SU-DHL-6 (cell line): ENCODE results near the gene PINK1.
"Not testable (repeated sequence)": the region's sequence is repeated elsewhere in the genome, so short reads cannot be mapped to it uniquely, and the experiment has no call there.

ENCODE experiments used
- H2AFZ ChIP-seq: fragments of 200-600 bp; sonication (generic); 2 replicates; pipeline ENCODE4 v1.6.1; 2014; ENCODE audit warnings: low read depth, mild to moderate bottlenecking, moderate library complexity, mixed read lengths, antibody characterized with exemption, low read length; ENCODE audit not compliant: severe bottlenecking
- H3F3A ChIP-seq: fragments of 200-600 bp; shearing (Covaris generic); 2 replicates; pipeline ENCODE4 v1.6.0; 2016; ENCODE audit warnings: antibody characterized with exemption, mild to moderate bottlenecking; ENCODE audit not compliant: insufficient read depth
- H3K27ac ChIP-seq: fragments of 200-600 bp; sonication (generic); 2 replicates; pipeline ENCODE4 v1.5.1; 2016; ENCODE audit warnings: low read depth, mild to moderate bottlenecking, low read length, moderate library complexity, mixed read lengths
- H3K27me3 ChIP-seq: fragments of 200-600 bp; sonication (generic), shearing (Covaris generic); 2 replicates; pipeline ENCODE4 v1.6.0; 2014; ENCODE audit warnings: mild to moderate bottlenecking, low read length
- H3K36me3 ChIP-seq: fragments of 200-600 bp; sonication (generic); 2 replicates; pipeline ENCODE4 v1.6.1; 2014; ENCODE audit warnings: mild to moderate bottlenecking, low read length, mixed read lengths
- H3K4me2 ChIP-seq: fragments of 300-600, 200-600 bp; shearing (Covaris generic), sonication (generic); 2 replicates; pipeline ENCODE4 v1.6.0; 2014; ENCODE audit warnings: low read length, low read depth, mild to moderate bottlenecking; ENCODE audit not compliant: poor library complexity, severe bottlenecking
- H3K4me3 ChIP-seq: fragments of 200-600 bp; sonication (generic); 2 replicates; pipeline ENCODE4 v1.5.1; 2014; ENCODE audit warnings: antibody characterized with exemption, low read length, mild to moderate bottlenecking, mixed read lengths; ENCODE audit not compliant: insufficient read depth, poor library complexity, severe bottlenecking
- H3K79me2 ChIP-seq: fragments of 200-600 bp; sonication (generic); 2 replicates; pipeline ENCODE4 v1.6.1; 2014; ENCODE audit warnings: mild to moderate bottlenecking, low read length, moderate library complexity; ENCODE audit not compliant: insufficient read depth
- H3K9ac ChIP-seq: fragments of 200-600 bp; sonication (generic); 2 replicates; pipeline ENCODE4 v1.7.0; 2014; ENCODE audit warnings: mild to moderate bottlenecking, low read length
- H3K9me2 ChIP-seq: fragments of 200-600 bp; sonication (generic); replicated peaks from 2 replicates; pipeline ENCODE4 v1.6.1; 2014; ENCODE audit warnings: low read length; ENCODE audit not compliant: insufficient read depth
- H3K9me3 ChIP-seq: fragments of 200-600 bp; sonication (generic); 2 replicates; pipeline ENCODE4 v1.6.1; 2014; ENCODE audit warnings: low read length, mixed read lengths; ENCODE audit not compliant: insufficient read depth
- H4K20me1 ChIP-seq: fragments of 200-600 bp; sonication (generic); 2 replicates; pipeline ENCODE4 v1.6.1; 2014; ENCODE audit warnings: low read depth, mild to moderate bottlenecking, antibody characterized with exemption, low read length, moderate library complexity, mixed read lengths
- EZH2phosphoT487 ChIP-seq: fragments of 200-600 bp; sonication (generic), shearing (Covaris generic); conservative IDR thresholded peaks from 2 replicates; pipeline ENCODE4 v1.6.1; 2018; ENCODE audit warnings: mild to moderate bottlenecking, antibody characterized with exemption, low read length, moderate library complexity, mixed read lengths
- TF ChIP-seq, protein P1 (sequence below): fragments of 200-600 bp; sonication (generic); IDR thresholded peaks from one replicate; pipeline ENCODE4 v1.5.1; 2017; ENCODE audit warnings: antibody characterized with exemption, mild to moderate bottlenecking, low read length, moderate library complexity; ENCODE audit not compliant: insufficient read depth, poor library complexity, severe bottlenecking

Gene PINK1

DNA sequence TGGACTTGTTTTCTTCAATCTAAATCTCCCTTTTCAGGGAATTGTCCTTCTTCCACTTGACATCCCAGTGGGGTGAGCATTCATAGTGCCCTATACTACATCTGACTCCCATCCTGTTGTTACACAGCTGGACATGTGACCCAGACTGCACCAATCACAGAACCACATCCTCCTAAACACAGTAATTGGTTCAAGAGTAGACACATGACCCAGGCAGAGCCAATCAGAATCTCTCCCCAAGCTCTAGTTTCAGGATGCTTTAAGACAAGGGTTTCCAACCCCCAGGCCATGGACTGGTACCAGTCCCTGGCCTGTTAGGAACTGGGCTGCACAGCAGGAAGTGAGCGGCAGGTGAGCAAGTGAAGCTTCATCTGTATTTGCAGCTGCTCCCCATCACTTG lies 33.5 kb downstream of the PINK1 start:
- no peaks in the 10 kb centered on the region; the same call in 1 of the 2 replicates for H3K9me3 ChIP-seq

DNA sequence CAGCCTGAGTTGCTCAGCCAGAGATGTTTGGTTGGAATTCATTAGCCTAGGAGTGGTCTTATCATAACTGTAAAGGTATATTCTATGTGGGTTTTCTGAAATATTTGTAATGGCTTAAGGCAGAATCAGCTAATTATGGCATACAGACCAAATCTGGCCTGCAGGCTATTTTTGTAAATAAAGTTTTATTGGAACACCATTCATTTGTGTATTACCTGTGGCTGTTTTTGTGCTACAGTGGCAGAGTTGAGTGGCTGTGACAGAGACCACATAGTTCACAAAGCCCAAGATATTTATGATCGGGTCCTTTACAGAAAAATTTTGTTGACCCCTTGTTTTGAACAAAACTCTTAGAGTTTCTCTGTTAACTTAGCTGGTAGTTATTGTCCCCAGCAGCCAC lies 35.3 kb downstream of the PINK1 start:
- Histone ChIP-seq H3K4me2 (no peak overlapping the region), H3K27ac (no peak overlapping the region), H3K4me3 (no peak overlapping the region), H3F3A (no peaks in the 10 kb centered on the region), H3K9me3 (no peaks in the 10 kb centered on the region; the same call in 1 of the 2 replicates), H3K79me2 (no peaks in the 10 kb centered on the region), H3K9me2 (no peaks in the 10 kb centered on the region), H3K36me3 (no peaks in the 10 kb centered on the region), H4K20me1 (no peaks in the 10 kb centered on the region), H3K9ac (no peak overlapping the region), H3K27me3 (no peaks in the 10 kb centered on the region), H2AFZ (no peak overlapping the region)
- TF ChIP-seq, protein P1, sequence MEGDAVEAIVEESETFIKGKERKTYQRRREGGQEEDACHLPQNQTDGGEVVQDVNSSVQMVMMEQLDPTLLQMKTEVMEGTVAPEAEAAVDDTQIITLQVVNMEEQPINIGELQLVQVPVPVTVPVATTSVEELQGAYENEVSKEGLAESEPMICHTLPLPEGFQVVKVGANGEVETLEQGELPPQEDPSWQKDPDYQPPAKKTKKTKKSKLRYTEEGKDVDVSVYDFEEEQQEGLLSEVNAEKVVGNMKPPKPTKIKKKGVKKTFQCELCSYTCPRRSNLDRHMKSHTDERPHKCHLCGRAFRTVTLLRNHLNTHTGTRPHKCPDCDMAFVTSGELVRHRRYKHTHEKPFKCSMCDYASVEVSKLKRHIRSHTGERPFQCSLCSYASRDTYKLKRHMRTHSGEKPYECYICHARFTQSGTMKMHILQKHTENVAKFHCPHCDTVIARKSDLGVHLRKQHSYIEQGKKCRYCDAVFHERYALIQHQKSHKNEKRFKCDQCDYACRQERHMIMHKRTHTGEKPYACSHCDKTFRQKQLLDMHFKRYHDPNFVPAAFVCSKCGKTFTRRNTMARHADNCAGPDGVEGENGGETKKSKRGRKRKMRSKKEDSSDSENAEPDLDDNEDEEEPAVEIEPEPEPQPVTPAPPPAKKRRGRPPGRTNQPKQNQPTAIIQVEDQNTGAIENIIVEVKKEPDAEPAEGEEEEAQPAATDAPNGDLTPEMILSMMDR: no peak
- TF ChIP-seq EZH2phosphoT487: no peak

More for the DNA sequence above, 33.5 kb downstream of the PINK1 start:
- H3K27ac ChIP-seq: no peak overlapping the region
- H3K9me2 ChIP-seq: no peaks in the 10 kb centered on the region
- H3K27me3 ChIP-seq: no peaks in the 10 kb centered on the region
- H3K79me2 ChIP-seq: no peaks in the 10 kb centered on the region
- no peak overlapping the region for H3K4me2 ChIP-seq
- no peak overlapping the region for H3K9ac ChIP-seq
- no peaks in the 10 kb centered on the region for H4K20me1 ChIP-seq
- H3K36me3 ChIP-seq: no peaks in the 10 kb centered on the region
- H3K4me3 ChIP-seq: no peak overlapping the region
- no peak for TF ChIP-seq EZH2phosphoT487
- TF ChIP-seq, protein P1: no peak
- no peaks in the 10 kb centered on the region for H3F3A ChIP-seq
- peak overlapping the region; percentile 86 for H2AFZ ChIP-seq

DNA sequence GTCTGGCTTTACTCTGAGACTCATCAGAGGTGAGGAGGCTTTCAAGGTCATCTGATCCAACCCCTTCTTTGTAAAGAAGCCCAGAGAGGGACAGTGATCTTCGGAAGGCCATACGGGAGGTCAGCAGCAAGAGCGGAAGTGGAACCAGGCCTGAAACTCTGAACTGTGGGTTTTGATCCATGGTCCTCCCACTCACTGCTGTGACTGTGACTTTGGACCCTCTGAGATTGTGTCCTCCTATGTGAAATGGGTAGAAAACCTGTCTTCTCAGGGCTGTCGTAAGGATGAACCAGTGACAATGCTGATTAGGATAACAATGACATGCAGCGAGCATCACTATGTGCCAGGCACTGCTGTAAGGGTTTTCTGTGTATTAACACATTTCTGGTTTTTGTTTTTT lies 37.7 kb downstream of the PINK1 start:
- H3K9me3 ChIP-seq: no peaks in the 10 kb centered on the region; the same call in 1 of the 2 replicates
- no peaks in the 10 kb centered on the region for H3F3A ChIP-seq
- H2AFZ ChIP-seq: no peak overlapping the region
- no peaks in the 10 kb centered on the region for H3K9me2 ChIP-seq
- no peaks in the 10 kb centered on the region for H3K36me3 ChIP-seq
- no peak for TF ChIP-seq EZH2phosphoT487
- TF ChIP-seq, protein P1: no peak
- H3K27ac ChIP-seq: no peak overlapping the region
- H3K27me3 ChIP-seq: no peaks in the 10 kb centered on the region
- no peak overlapping the region for H3K9ac ChIP-seq
- H3K79me2 ChIP-seq: no peaks in the 10 kb centered on the region
- no peaks in the 10 kb centered on the region for H4K20me1 ChIP-seq
- H3K4me3 ChIP-seq: no peak overlapping the region
- H3K4me2 ChIP-seq: no peak overlapping the region

DNA sequence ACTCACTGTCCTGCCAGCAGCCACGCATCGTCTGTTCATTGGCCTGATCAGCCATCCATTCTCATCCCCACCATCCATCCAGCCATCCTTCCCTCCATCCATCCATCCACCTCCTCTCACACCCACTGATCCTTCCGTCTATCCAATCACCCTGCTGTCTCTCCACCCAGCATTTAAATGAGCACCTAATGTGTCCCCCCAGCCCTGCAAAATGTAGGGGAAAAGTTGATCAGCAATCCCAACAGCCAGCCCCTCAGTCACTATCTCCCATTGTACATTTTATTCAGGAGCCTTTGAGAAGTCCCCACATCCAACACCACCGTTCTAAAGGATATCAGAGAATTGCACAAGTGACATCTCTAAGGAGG lies 39.0 kb downstream of the PINK1 start:
- TF ChIP-seq, protein P1: no peak
- TF ChIP-seq EZH2phosphoT487: no peak
- no peak overlapping the region for H3K27ac ChIP-seq

DNA sequence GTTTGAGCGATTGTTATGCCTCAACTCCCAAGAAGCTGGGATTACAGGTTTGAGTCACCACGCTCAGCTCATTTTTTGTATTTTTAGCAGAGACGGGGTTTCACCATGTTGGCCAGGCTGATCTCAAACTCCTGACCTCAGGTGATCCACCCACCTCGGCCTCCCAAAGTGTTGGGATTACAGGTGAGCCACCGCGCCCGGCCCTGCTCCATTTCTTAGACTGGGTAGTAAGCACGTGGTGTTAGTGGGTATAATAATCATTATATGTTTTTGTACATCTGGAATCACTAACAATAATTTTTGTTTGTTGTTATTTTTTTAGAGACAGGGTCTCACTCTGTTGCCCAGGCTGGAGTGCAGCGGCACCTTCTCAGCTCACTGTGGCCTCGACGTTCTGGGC lies 40.4 kb downstream of the PINK1 start:
- H3K27me3 ChIP-seq, H3K4me2 ChIP-seq, H4K20me1 ChIP-seq: not testable (repeated sequence)

More for the DNA sequence above, 39.0 kb downstream of the PINK1 start:
- H3K9ac ChIP-seq: no peak overlapping the region
- H3K9me2 ChIP-seq: no peaks in the 10 kb centered on the region
- no peaks in the 10 kb centered on the region for H3F3A ChIP-seq
- no peaks in the 10 kb centered on the region for H3K79me2 ChIP-seq
- H3K9me3 ChIP-seq: no peaks in the 10 kb centered on the region
- no peaks in the 10 kb centered on the region for H4K20me1 ChIP-seq
- H3K36me3 ChIP-seq: no peaks in the 10 kb centered on the region
- H3K27me3 ChIP-seq: no peaks in the 10 kb centered on the region
- H2AFZ ChIP-seq: no peak overlapping the region
- no peak overlapping the region for H3K4me2 ChIP-seq
- H3K4me3 ChIP-seq: no peak overlapping the region

More for the DNA sequence above, 40.4 kb downstream of the PINK1 start:
- H3K4me3 ChIP-seq, H3K9me3 ChIP-seq, H3F3A ChIP-seq, H3K79me2 ChIP-seq, H3K9me2 ChIP-seq, H3K36me3 ChIP-seq, H2AFZ ChIP-seq, H3K27ac ChIP-seq, H3K9ac ChIP-seq: not testable (repeated sequence)
